Neural progenitor cell (in vitro differentiated cells): ENCODE measurements around the gene DRGX.

ENCODE experiments used
- CTCF ChIP-seq: fragments of 200-600 bp; sonication (generic); IDR thresholded peaks from 2 replicates; pipeline ENCODE4 v1.5.1; 2017; ENCODE audit warnings: antibody characterized with exemption, mild to moderate bottlenecking
- EZH2 ChIP-seq: fragments of 200-600 bp; sonication (generic); IDR thresholded peaks from 2 replicates; pipeline ENCODE4 v1.6.1; 2017; ENCODE audit warnings: antibody characterized with exemption, mild to moderate bottlenecking, moderate library complexity
- EZH2phosphoT487 ChIP-seq: fragments of 200-600 bp; sonication (generic); IDR thresholded peaks from 2 replicates; pipeline ENCODE4 v1.6.1; 2017; ENCODE audit warnings: antibody characterized with exemption

- TF ChIP-seq CTCF (no peak), EZH2 (no peak), EZH2phosphoT487 (no peak)
Observed at GRCh38 chr10:49330127-49330665, 65.7 kb downstream of the DRGX start.
